Activated B cell treated with CpG ODN at 0.5 μM for 24 hours (primary cell): ENCODE measurements around the gene FGF6. TPM values are rescaled to one million over a fixed set of nuclear protein-coding genes. Genes with fewer than 3 reads are reported as not detected.

ENCODE experiments used
- ATAC-seq: fragments of 200-7000 bp; cut with Tn5 transposase; one replicate; pipeline ENCODE4 v1.10.0; 2021; ENCODE audit warnings: low read depth, mild to moderate bottlenecking, moderate library complexity
- CTCF ChIA-PET: fragments of 350-600 bp; sonication (Branson Sonifier 250); formaldehyde crosslinking; loops from one replicate; lab custom pipeline; 2021; ENCODE audit warnings: antibody characterized with exemption; lab: Charles Lee
- POLR2A ChIA-PET: fragments of 350-600 bp; sonication (Branson Sonifier 250); formaldehyde crosslinking; loops from one replicate; lab custom pipeline; 2021; ENCODE audit warnings: antibody characterized with exemption; lab: Charles Lee
- DNase-seq: peaks from one replicate; pipeline ENCODE4 v3.0.0; 2022
- H3K27ac Mint-ChIP-seq: one replicate; pipeline ENCODE4 v1.8.0; 2020; ENCODE audit warnings: mixed read lengths
- H3K27me3 Mint-ChIP-seq: one replicate; pipeline ENCODE4 v1.8.0; 2021; ENCODE audit warnings: mixed read lengths
- H3K36me3 Mint-ChIP-seq: one replicate; pipeline ENCODE4 v1.8.0; 2021; ENCODE audit warnings: low read depth, mixed read lengths
- H3K4me1 Mint-ChIP-seq: one replicate; pipeline ENCODE4 v1.8.0; 2021; ENCODE audit warnings: mixed read lengths
- H3K4me3 Mint-ChIP-seq: one replicate; pipeline ENCODE4 v1.8.0; 2020; ENCODE audit warnings: mild to moderate bottlenecking, mixed read lengths
- H3K9me3 Mint-ChIP-seq: one replicate; pipeline ENCODE4 v1.8.0; 2020; ENCODE audit warnings: mixed read lengths
- CTCF ChIP-seq: fragments of 200-600 bp; IDR thresholded peaks from one replicate; pipeline ENCODE4 v1.8.0; 2022; ENCODE audit warnings: antibody characterized with exemption, mild to moderate bottlenecking
- intact Hi-C: fragments of 100-400 bp; cut with micrococcal nuclease; formaldehyde crosslinking; loops from one replicate; pipeline ENCODE4 v1.15.1; 2024
- total RNA-seq: library from RNA; stranded (reverse); gene quantifications from 2 replicates; pipeline ENCODE4 v1.2.3, GENCODE V29; 2022

FGF6 gene
- total RNA-seq, 1 donor from 2014 or later, result not detected

GRCh38 chr12:4450551-4451112 is 5.0 kb upstream of the FGF6 start:
- ChIA-PET CTCF (no interaction called here), POLR2A (no interaction called here)
- no peak for ATAC-seq
- H3K36me3 Mint-ChIP-seq, result no peaks in the 10 kb centered on the region
- no peaks in the 10 kb centered on the region for H3K4me1 Mint-ChIP-seq
- H3K27me3 Mint-ChIP-seq, result peaks cover 27% of the 10 kb centered on the region
- TF ChIP-seq CTCF, result no peak
- no peak overlapping the region for H3K4me3 Mint-ChIP-seq
- no peak for DNase-seq
- H3K27ac Mint-ChIP-seq, result no peak overlapping the region
- intact Hi-C loops, result no loop called here
- H3K9me3 Mint-ChIP-seq, result peaks cover 7% of the 10 kb centered on the region

GRCh38 chr12:4449851-4450221 is 4.2 kb upstream of the FGF6 start:
- Mint-ChIP-seq H3K36me3 (no peaks in the 10 kb centered on the region), H3K27ac (no peak overlapping the region), H3K4me1 (no peaks in the 10 kb centered on the region), H3K27me3 (peaks cover 32% of the 10 kb centered on the region), H3K9me3 (peaks cover 7% of the 10 kb centered on the region), H3K4me3 (no peak overlapping the region)
- no peak for TF ChIP-seq CTCF
- ChIA-PET CTCF (no interaction called here), POLR2A (no interaction called here)
- ATAC-seq (no peak), DNase-seq (no peak)
- intact Hi-C loops, result no loop called here

- H3K4me3 Mint-ChIP-seq, result no peak overlapping the region
- DNase-seq (no peak), ATAC-seq (no peak)
- POLR2A ChIA-PET, result no interaction called here
- TF ChIP-seq CTCF, result no peak
- H3K4me1 Mint-ChIP-seq, result no peaks in the 10 kb centered on the region
- intact Hi-C loops, result no loop called here
- H3K36me3 Mint-ChIP-seq, result no peaks in the 10 kb centered on the region
- H3K9me3 Mint-ChIP-seq, result peaks cover 7% of the 10 kb centered on the region
- no peak overlapping the region for H3K27ac Mint-ChIP-seq
- CTCF ChIA-PET, result no interaction called here
- peaks cover 34% of the 10 kb centered on the region for H3K27me3 Mint-ChIP-seq
Observed at GRCh38 chr12:4448943-4449850, 3.6 kb upstream of the FGF6 start.

DNA sequence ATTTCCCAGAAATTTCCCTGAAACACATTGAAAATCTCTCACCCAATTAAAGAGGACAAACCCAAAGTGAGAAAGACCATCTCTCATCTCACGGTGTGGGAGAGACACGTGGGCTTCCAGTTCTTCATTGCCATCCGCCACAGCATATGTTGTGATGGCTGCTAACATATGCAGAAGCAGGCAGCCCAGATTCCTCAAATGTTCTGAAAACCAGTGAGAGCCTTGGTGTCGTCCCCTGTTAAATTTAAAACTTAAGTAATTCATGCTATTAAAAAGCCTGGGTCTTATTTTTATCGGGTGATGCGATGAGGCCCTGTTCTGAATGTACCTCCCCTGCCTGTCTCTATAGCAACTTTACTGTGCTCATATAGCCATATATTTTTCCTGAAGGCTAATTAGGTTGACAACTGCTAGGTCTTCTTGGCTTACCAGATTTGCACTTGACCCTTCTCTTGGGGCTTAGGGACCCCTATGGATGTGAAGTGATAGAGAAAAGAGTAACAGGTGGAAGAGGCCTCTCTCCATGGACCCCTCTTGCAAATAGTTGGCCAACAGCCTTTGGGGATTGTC is 2.8 kb upstream of the FGF6 start:
- peaks cover 3% of the 10 kb centered on the region for H3K9me3 Mint-ChIP-seq
- H3K4me1 Mint-ChIP-seq, result no peaks in the 10 kb centered on the region
- H3K27me3 Mint-ChIP-seq, result peaks cover 36% of the 10 kb centered on the region
- POLR2A ChIA-PET, result no interaction called here
- DNase-seq (no peak), ATAC-seq (no peak)
- CTCF ChIA-PET, result no interaction called here
- H3K27ac Mint-ChIP-seq, result no peak overlapping the region
- no peaks in the 10 kb centered on the region for H3K36me3 Mint-ChIP-seq
- TF ChIP-seq CTCF, result no peak
- intact Hi-C loops, result no loop called here
- no peak overlapping the region for H3K4me3 Mint-ChIP-seq

DNA sequence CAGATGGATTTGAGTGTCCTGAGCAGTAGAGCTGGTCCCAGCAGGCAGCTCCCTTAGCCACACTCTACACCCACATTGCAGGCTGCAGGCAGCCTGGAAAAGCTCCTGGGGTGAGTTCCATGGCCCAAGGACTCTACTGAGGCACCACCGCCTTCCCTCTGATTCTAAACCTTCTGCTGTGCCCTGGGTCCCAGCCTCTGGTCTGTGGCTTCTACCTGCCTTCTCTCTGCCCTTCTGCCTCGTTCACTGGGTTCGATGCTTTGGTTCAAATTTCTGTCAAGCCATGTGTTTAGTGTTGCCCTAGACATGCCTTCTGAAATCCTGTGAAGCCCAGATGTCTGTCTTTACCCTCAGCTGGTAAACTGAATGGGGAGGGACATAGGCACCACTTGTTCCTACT is 1.5 kb upstream of the FGF6 start:
- H3K4me1 Mint-ChIP-seq, result no peaks in the 10 kb centered on the region
- intact Hi-C loops, result no loop called here
- H3K36me3 Mint-ChIP-seq, result no peaks in the 10 kb centered on the region
- no peak overlapping the region for H3K4me3 Mint-ChIP-seq
- peaks cover 42% of the 10 kb centered on the region for H3K27me3 Mint-ChIP-seq
- ATAC-seq, result no peak
- ChIA-PET POLR2A (no interaction called here), CTCF (no interaction called here)
- no peak for TF ChIP-seq CTCF
- no peak for DNase-seq
- H3K27ac Mint-ChIP-seq, result no peak overlapping the region
- H3K9me3 Mint-ChIP-seq, result no peaks in the 10 kb centered on the region
